Measurements from ENCODE around the gene ABHD18.
"Not testable (repeated sequence)": the region's sequence is repeated elsewhere in the genome, so short reads cannot be mapped to it uniquely, and the experiment has no call there.

ABHD18 gene

GRCh38 chr4:127965062-127965802 lies at the start of gene ABHD18, which contains the start of gene MFSD8:
TSS of gene ABHD18 (plus strand) at chr4:127965406. CDS start at chr4:127982956, 17,550 bp downstream.
TSS of gene MFSD8 (minus strand) at chr4:127965173. CDS start at chr4:127965133, 40 bp downstream.
- peak; percentile 100 for DNase-seq

GRCh38 chr4:127916512-127916911 lies 48.7 kb upstream of the ABHD18 start:
- DNase-seq, result no peak

GRCh38 chr4:127917151-127917550 lies 48.1 kb upstream of the ABHD18 start:
- no peak for DNase-seq

GRCh38 chr4:127920521-127920920 lies 44.7 kb upstream of the ABHD18 start:
- DNase-seq, result no peak

- DNase-seq, result no peak
Measured at GRCh38 chr4:127922226-127922625, 43.0 kb upstream of the ABHD18 start.

DNA sequence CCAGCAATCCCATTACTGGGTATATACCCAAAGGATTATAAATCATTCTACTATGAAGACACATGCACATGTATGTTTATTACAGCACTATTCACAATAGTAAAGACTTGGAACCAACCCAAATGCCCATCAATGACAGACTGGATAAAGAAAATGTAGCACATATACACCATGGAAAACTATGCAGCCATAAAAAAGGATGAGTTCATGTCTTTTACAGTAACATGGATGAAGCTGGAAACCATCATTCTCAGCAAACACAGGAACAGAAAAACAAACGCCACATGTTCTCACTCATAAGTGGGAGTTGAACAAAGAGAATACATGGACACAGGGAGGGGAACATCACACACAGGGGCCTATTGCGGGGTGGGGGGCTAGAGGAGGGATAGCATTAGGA lies 39.5 kb upstream of the ABHD18 start:
- DNase-seq, result not testable (repeated sequence)

DNA sequence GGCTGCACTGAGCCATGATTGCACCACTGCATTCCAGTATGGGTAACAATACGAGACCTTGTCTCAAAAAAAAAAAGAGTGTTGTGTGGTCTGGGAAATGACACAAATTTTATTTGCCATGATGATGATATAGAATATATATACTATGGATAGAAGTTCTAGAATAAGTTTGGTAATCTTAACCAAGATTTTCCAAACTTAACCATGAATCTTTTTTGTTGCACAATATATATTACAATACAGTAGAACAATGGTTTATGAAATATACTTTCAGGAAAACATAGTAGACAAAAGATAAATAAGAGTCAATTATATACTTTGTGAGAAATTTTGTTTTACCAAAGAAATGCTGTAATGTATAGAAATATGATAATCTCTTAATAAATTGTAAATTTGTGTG lies 35.0 kb upstream of the ABHD18 start:
- DNase-seq, result no peak

DNA sequence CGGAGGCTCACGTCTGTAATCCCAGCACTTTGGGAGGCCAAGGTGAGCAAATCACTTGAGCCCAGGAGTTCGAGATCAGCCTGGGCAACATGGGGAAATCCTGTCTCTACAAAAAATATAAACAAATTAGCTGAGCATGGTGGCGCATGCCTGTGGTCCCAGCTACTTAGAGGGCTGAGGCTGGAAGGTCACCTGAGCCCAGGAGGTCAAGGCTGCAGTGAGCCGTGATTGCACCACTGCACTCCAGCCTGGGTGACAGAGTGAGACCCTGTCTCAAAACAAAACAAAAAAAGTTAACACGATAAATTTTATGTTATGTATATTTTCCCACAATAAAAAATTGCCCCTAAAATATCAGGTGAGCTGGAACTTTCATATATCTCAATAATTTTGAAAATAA lies 33.4 kb upstream of the ABHD18 start:
- not testable (repeated sequence) for DNase-seq

DNA sequence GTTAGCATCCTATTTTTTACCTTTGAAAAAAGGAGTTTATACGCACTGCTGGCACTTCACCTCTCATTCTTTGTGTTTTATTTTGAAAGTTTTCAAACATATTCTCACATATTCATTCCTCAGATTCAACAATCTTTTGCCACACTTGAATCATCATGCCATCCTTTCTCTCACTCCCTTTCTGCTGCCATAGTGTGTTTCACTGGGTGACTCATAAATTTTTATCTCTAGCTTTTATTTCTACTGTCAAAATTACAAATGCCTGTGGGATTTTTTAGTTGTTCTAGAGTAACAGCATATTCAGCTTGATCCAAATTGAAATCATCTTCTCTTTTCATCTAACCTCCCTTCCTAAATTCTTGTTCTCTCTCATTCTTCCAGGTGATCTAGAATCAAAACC lies 28.2 kb upstream of the ABHD18 start:
- no peak for DNase-seq

GRCh38 chr4:127957105-127957504 lies 8.1 kb upstream of the ABHD18 start:
- no peak for DNase-seq

DNA sequence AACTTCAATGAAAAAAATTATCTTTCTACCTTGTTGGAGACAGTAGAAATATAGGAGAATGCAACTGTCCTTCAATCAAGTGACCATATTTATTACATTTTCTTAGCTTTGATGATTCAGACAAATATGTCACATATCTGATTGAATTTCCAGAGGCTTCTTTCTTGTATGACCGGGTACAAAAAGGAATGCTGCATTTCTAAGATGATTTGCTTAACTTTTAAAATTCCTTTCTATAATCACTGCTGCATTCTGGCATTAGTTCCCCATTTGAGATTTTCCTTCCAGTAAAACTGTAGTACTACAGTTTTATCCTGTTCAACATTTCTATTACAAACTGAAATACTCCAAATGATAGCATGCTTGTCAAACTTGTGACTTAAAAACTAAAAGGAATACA lies 5.4 kb upstream of the ABHD18 start:
- no peak for DNase-seq

GRCh38 chr4:127963633-127964398 lies 1.4 kb upstream of the ABHD18 start:
- DNase-seq, result not testable (repeated sequence)

GRCh38 chr4:127964426-127965061 lies 662 bp upstream of the ABHD18 start:
- DNase-seq, result not testable (repeated sequence)

- DNase-seq, result peak; percentile 17
Measured at GRCh38 chr4:127965803-127966175, 583 bp downstream of the ABHD18 start.

- DNase-seq, result no peak
Measured at GRCh38 chr4:127967141-127967775, 2.1 kb downstream of the ABHD18 start.

DNA sequence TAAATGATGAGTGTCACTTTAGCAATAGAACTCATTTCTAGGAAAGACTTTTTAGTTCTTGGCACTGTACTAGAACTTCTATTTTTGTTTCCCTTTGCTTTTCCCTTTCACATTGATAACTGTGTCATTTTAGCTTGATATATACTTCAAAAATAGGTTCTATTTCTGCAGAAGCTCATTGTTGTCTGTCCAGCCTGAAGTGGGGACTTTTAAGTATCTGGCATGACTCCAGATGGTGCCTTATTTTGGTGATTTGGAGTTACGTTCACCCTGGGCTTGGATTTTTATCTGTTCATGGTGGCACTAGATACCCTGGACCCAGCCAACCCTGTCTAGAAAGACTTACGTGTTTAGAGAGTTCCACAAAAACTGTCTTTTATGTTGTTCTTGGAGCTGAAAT lies 3.4 kb downstream of the ABHD18 start:
- no peak for DNase-seq

DNA sequence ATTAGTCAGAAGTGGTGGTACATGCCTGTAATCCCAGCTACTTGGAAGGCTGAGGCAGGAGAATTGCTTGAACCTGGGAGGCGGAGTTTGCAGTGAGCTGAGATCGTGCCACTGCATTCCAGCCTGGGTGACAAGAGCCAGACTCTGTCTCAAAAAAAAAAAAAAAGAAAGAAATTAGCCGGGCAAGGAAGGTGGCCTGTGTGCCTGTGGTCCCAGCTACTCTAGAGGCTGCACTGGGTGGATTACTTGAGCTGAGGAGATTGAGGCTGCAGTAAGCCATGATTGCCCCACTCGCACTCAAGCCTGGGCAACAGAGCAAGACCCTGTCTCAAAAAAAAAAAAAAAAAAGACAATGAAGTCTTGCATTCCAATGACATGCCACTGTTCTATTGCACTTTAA lies 5.7 kb downstream of the ABHD18 start:
- not testable (repeated sequence) for DNase-seq

GRCh38 chr4:127975121-127975770 lies 10.0 kb downstream of the ABHD18 start:
- no peak for DNase-seq

DNA sequence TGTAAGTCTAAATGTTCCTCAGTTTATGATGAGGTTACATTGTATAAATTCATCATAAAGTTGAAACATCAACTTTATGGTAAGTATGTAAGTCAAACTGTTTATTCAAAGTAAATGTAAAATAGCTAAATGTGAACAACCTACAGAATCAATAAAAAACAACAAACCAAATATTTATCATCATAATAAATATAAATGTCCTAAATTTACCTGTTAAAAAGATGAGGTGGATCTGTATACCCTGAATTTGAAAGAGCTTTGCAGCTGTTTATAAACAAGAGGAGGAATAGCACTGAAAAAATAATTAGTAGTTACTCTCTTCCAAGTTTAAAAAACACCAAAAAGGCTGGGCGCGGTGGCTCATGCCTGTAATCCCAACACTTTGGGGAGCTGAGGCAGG lies 13.7 kb downstream of the ABHD18 start:
- DNase-seq, result no peak

DNA sequence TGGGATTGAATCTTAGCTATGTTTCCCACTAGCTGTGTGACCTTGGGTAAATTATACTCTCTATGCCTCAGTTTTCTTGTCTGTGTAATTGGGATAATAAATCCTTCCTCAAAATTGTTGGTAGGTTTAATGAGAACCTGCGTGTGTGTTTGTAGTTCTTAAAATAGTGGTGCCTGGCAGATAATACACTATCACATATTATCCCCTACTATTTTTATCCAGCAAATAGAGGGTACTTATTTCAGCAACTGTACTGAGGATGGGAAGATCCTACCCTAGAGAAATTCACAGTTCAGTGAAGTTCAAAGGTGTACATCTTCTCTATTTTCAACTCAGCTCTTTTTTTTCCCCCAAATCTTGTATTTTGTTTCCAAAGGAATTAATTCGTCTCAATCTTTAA lies 17.2 kb downstream of the ABHD18 start:
- no peak for DNase-seq

DNA sequence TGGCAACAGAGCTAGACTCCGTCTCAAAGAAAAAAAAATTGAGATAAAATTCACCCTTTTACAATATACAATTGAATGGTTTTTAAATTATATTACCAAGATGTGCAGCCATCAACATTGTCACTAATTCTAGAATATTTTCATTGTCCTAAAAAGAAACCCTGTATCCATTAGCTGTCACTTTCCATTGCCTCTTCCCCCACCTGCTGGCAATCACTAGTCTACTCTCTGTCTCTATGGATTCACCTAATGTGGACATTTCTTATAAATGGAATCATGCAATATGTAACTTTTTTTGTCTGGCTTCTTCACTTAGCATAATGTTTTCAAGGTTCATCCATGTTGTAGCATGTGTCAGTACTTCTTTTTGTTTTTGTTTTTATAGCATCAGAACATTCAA lies 20.8 kb downstream of the ABHD18 start:
- DNase-seq, result no peak

DNA sequence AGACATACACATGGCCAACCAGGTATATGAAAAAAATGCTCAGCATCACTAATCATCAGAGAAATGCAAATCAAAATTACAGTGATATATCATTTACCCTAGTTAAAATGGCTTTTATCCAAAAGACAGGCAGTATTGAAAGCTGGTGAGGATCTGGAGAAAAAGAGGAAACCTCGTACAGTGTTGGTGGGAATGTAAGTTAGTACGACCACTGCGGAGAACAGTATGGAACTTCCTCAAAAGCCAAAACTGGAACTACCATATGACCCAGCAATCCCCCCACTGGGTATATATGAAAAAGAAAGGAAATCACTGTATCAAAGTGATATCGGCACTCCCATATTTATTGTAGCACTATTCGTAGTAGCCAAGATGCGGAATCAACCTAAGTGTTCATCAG lies 23.4 kb downstream of the ABHD18 start:
- DNase-seq, result peak; percentile 6

- DNase-seq, result no peak
Measured at GRCh38 chr4:127993151-127993550, 27.9 kb downstream of the ABHD18 start.

Measured in GDM1 (cell line).